PC-9 (cell line): ENCODE data around the gene MCRIP1.

Experiments
- CTCF ChIP-seq: fragments of 200-600 bp; sonication (generic); conservative IDR thresholded peaks from 2 replicates; pipeline ENCODE4 v1.6.1; 2017; ENCODE audit warnings: mixed run types, antibody characterized with exemption, mild to moderate bottlenecking, moderate library complexity
- EZH2 ChIP-seq: fragments of 200-600 bp; sonication (generic); IDR thresholded peaks from 2 replicates; pipeline ENCODE4 v1.8.0; 2017; ENCODE audit warnings: antibody characterized with exemption, low read depth

- TF ChIP-seq EZH2 (no peak), CTCF (no peak)
Observed at GRCh38 chr17:81833921-81834830, 1.1 kb upstream of the MCRIP1 start.
